Measurements from ENCODE around the gene ST6GALNAC5. TPM values are rescaled to one million over a fixed set of nuclear protein-coding genes. Genes with fewer than 3 reads are reported as not detected.
"Not testable (repeated sequence)": the region's sequence is repeated elsewhere in the genome, so short reads cannot be mapped to it uniquely, and the experiment has no call there.

The ST6GALNAC5 gene
- total RNA-seq, 1 donor from 2014 or later, result 32.9 TPM

GRCh38 chr1:76876655-76877395 is 9.5 kb downstream of the ST6GALNAC5 start:
- H3K4me1 ChIP-seq, result no peaks in the 10 kb centered on the region
- H3K27ac ChIP-seq, result no peak overlapping the region
- DNase-seq (ENCODE audit: low spot score in 2 of 2), result no peak
- intact Hi-C loops (cut with DNase I), result no loop called here
- no peaks in the 10 kb centered on the region for H3K27me3 ChIP-seq
- no peak overlapping the region for H3K4me3 ChIP-seq
- no peaks in the 10 kb centered on the region for H3K9me3 ChIP-seq
- H3K36me3 ChIP-seq, result no peaks in the 10 kb centered on the region
- TF ChIP-seq, protein P1, sequence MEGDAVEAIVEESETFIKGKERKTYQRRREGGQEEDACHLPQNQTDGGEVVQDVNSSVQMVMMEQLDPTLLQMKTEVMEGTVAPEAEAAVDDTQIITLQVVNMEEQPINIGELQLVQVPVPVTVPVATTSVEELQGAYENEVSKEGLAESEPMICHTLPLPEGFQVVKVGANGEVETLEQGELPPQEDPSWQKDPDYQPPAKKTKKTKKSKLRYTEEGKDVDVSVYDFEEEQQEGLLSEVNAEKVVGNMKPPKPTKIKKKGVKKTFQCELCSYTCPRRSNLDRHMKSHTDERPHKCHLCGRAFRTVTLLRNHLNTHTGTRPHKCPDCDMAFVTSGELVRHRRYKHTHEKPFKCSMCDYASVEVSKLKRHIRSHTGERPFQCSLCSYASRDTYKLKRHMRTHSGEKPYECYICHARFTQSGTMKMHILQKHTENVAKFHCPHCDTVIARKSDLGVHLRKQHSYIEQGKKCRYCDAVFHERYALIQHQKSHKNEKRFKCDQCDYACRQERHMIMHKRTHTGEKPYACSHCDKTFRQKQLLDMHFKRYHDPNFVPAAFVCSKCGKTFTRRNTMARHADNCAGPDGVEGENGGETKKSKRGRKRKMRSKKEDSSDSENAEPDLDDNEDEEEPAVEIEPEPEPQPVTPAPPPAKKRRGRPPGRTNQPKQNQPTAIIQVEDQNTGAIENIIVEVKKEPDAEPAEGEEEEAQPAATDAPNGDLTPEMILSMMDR (IDR thresholded peaks at IDR 0.05), result no peak

GRCh38 chr1:76879014-76879413 is 11.7 kb downstream of the ST6GALNAC5 start:
- H3K36me3 ChIP-seq; DNase-seq (ENCODE audit: low spot score in 2 of 2); H3K4me3 ChIP-seq; H3K27ac ChIP-seq; intact Hi-C loops (cut with DNase I); H3K9me3 ChIP-seq; H3K4me1 ChIP-seq; H3K27me3 ChIP-seq: not testable (repeated sequence)

GRCh38 chr1:76881762-76882161 is 14.5 kb downstream of the ST6GALNAC5 start:
- no peaks in the 10 kb centered on the region for H3K9me3 ChIP-seq
- intact Hi-C loops (cut with DNase I), result no loop called here
- H3K36me3 ChIP-seq, result no peaks in the 10 kb centered on the region
- no peak for DNase-seq (ENCODE audit: low spot score in 2 of 2)
- H3K27ac ChIP-seq, result no peak overlapping the region
- H3K4me1 ChIP-seq, result no peaks in the 10 kb centered on the region
- H3K27me3 ChIP-seq, result no peaks in the 10 kb centered on the region
- no peak overlapping the region for H3K4me3 ChIP-seq
- TF ChIP-seq, protein P1 (IDR thresholded peaks at IDR 0.05), result no peak

- TF ChIP-seq, protein P1 (IDR thresholded peaks at IDR 0.05), result no peak
- no peaks in the 10 kb centered on the region for H3K27me3 ChIP-seq
- peaks cover 0 to 6% of the 10 kb centered on the region in 2 donors for H3K9me3 ChIP-seq
- intact Hi-C loops (cut with DNase I), result no loop called here
- no peak overlapping the region for H3K4me3 ChIP-seq
- H3K36me3 ChIP-seq, result no peaks in the 10 kb centered on the region
- H3K27ac ChIP-seq, result no peak overlapping the region
- H3K4me1 ChIP-seq, result no peaks in the 10 kb centered on the region
- DNase-seq (ENCODE audit: low spot score in 2 of 2), result no peak
These were observed 24.8 kb downstream of the ST6GALNAC5 start for GRCh38 chr1:76891931-76892622.

- H3K9me3 ChIP-seq, result no peaks in the 10 kb centered on the region
- H3K27ac ChIP-seq, result no peak overlapping the region
- no peaks in the 10 kb centered on the region for H3K27me3 ChIP-seq
These were observed 25.4 kb downstream of the ST6GALNAC5 start for GRCh38 chr1:76892675-76893074.

More at GRCh38 chr1:76892675-76893074, 25.4 kb downstream of the ST6GALNAC5 start:
- TF ChIP-seq, protein P1 (IDR thresholded peaks at IDR 0.05), result no peak
- DNase-seq (ENCODE audit: low spot score in 2 of 2), result no peak
- Histone ChIP-seq H3K4me1 (no peaks in the 10 kb centered on the region), H3K36me3 (no peaks in the 10 kb centered on the region), H3K4me3 (no peak overlapping the region)
- intact Hi-C loops (cut with DNase I), result no loop called here
